Urinary bladder (tissue), 4 donors: ENCODE results near the gene C10orf105. TPM values are rescaled to one million over a fixed set of nuclear protein-coding genes. Genes with fewer than 3 reads are reported as not detected.

Experiments
- DNase-seq: peaks from one replicate; pipeline ENCODE4 v3.0.0-alpha.2; 2015; ENCODE audit errors: extremely low spot score
- H3K27ac ChIP-seq: one replicate; pipeline ENCODE4 v1.5.1; 2013; ENCODE audit warnings: low read depth, mild to moderate bottlenecking, moderate library complexity
- H3K36me3 ChIP-seq: one replicate; pipeline ENCODE4 v1.6.1; 2013; ENCODE audit warnings: mild to moderate bottlenecking, moderate library complexity; ENCODE audit not compliant: insufficient read depth
- H3K4me1 ChIP-seq: one replicate; pipeline ENCODE4 v1.6.1; 2013; ENCODE audit warnings: mild to moderate bottlenecking, moderate library complexity; ENCODE audit not compliant: insufficient read depth
- H3K4me3 ChIP-seq: one replicate; pipeline ENCODE4 v1.5.1; 2013; ENCODE audit warnings: low read depth, low read length
- whole genome bisulfite sequencing: extraction: QIAGEN DNeasy Blood & Tissue Kit; methylation state at CpG from one replicate; pipeline ENCODE4 v1.1.7; 2013; 5-methylcytosine and 5-hydroxymethylcytosine counted together
- polyA plus RNA-seq: library from polyadenylated mRNA; stranded (reverse); fragments of 200-250 nt; gene quantifications from one replicate; pipeline ENCODE4 v1.2.3, GENCODE V29; 2013
- total RNA-seq: library from RNA; depleted of rRNA; stranded (reverse); fragments of >200 nt; gene quantifications from one replicate; pipeline ENCODE4 v1.2.3, GENCODE V29; 2014
- donor health status: healthy with polysubstance abuse.
- donor health status: healthy.

The C10orf105 gene
- total and polyA plus RNA-seq, 2 donors = 0.11 to 0.26 TPM

DNA sequence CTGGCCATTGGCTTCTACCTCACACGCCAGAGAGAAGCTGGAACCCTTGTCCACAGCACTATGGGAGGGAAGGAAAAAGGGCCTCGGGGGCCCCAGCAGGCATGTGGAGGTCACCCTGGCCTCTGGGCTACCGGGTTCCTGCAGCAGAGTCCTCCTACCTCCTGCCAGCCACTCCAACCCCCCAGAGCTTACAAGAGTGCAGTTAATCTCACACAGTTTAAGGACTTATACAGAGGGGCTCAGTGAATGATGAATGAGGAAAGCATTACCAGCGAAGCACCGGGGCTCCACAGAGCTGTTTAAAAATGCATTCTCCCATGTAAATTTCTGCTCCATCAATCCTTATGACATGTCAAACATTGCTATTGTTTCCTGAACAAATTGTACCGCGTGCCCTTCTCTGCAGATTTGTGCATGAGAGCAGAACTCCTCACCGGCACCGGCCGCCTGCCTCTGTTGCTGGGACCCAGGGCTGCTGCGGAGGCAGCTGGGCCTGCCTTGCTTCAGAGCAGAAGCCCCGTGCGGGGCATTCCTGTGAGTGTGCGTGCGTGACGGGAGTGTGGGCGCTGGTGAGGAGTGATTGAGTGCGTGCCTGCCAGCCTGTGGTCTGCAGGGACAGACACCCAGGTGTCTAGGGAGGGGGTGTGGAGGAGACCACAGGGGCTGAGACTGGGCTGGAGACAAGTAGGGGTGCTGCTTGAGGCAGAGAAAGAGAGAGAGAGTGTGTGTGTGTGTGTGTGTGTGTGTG lies 52.8 kb downstream of the C10orf105 start:
- Histone ChIP-seq H3K4me3 (no peak overlapping the region), H3K36me3 (no peaks in the 10 kb centered on the region), H3K4me1 (no peaks in the 10 kb centered on the region), H3K27ac (no peak overlapping the region)
- WGBS = 64% methylated on average over 18 of the region's 18 CpGs
- DNase-seq = no peak

DNA sequence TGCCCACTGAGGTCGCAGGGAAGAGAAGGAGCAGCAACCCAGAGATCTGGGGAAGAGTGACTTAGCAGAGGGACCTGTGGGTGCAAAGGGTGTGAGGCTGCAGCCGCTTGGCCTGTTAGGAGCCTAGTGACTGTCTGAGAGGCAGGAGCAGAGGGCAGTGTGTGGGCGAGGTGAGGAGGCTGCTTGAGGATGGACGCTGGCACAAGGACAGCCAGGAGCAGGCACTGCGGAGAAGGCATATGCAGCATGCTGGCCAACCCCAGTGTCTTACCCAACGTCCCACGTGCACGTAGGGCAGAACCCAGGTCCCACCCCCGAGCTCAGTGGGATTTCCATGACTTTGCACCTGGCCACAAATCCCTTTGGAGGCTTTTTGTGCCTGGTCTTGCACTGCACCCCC lies 54.1 kb downstream of the C10orf105 start:
- Histone ChIP-seq H3K27ac (no peak overlapping the region), H3K4me3 (no peak overlapping the region), H3K36me3 (no peaks in the 10 kb centered on the region), H3K4me1 (no peaks in the 10 kb centered on the region)
- DNase-seq = no peak
- 82% methylated on average over 9 of the region's 9 CpGs for WGBS

DNA sequence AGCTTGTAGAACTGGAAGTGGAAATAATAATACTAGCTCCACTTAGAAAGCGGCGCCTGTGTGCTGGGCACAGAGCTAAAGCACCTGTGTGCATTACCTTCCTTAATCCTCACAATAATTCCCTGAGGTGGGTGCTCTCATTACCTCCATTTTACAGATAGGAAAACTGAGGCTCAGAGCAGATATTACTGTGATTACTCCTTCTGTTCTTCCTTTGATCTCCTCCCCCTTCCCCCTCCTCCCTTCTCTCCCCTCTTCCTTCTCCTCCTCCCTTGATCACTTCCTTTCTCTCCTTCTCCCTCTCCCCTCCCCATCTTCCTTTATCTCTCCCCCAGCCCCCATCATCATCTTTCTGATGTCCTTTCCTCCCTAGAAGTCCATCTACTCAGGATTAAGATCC lies 55.0 kb downstream of the C10orf105 start:
- Histone ChIP-seq H3K27ac (no peak overlapping the region), H3K4me3 (no peak overlapping the region), H3K36me3 (no peaks in the 10 kb centered on the region), H3K4me1 (no peaks in the 10 kb centered on the region)
- no peak for DNase-seq
- 71% methylated on average over 2 of the region's 2 CpGs for WGBS

DNA sequence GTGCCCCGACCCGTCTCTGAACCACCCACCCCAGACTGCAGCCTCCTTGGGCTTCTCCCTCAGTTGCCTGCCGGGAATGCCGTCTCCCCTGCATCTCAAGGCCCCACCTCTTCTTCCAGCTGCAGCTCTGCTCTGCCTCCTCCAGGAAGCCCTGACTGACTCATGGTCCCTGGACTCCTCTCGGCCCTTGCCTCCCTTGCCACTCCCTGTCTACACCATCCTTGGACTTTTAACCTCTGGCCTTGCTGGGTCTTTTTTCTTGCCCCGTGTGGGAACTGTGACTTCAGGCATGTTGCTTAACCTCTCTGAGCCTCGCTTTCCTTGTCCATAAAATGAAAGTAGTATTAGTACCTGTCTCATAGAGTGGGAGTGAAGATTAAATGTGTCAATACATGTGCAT lies 56.3 kb downstream of the C10orf105 start:
- no peak for DNase-seq
- no peak overlapping the region for H3K4me3 ChIP-seq
- no peak overlapping the region for H3K27ac ChIP-seq
- 89% methylated on average over 7 of the region's 7 CpGs for WGBS
- H3K36me3 ChIP-seq = no peaks in the 10 kb centered on the region
- no peaks in the 10 kb centered on the region for H3K4me1 ChIP-seq

DNA sequence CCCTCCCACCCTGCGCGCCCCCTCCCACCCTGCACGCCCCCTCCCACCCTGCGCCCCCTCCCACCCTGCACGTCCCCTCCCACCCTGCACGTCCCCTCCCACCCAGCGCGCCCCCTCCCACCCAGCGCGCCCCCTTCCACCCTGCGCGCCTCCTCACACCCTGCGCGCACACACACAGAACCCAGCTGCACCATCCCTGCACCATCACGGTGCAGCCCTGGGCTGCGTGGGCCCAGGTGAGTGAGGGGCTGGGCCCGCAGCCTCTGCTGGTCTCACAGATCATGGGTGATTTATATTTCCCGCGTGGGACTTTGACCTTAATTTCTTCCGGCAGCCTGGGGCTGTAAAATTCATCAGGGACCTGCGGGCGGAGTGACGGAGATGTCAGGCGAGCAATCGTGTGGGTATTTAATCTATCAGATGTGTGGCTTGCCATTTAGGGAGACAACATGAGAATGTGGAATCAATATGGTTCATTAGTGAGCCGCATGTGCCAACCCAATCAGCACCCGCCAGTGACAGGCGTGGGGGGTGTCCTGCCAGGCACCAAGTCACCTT lies 57.7 kb downstream of the C10orf105 start:
- WGBS = 85% methylated on average over 28 of the region's 28 CpGs

More for the DNA sequence above, 57.7 kb downstream of the C10orf105 start:
- DNase-seq = no peak
- Histone ChIP-seq H3K27ac (no peak overlapping the region), H3K4me1 (no peaks in the 10 kb centered on the region), H3K36me3 (no peaks in the 10 kb centered on the region), H3K4me3 (no peak overlapping the region)

Other genes starting within 250 kb of the C10orf105 start
- gene VSIR, start 53.7 kb upstream of the C10orf105 start, total RNA-seq = 24.9 TPM
- 59.6 TPM for gene VSIR, start 53.7 kb upstream of the C10orf105 start, polyA plus RNA-seq
- 424 TPM for gene PSAP, start 131.5 kb upstream of the C10orf105 start, total RNA-seq
- gene PSAP, start 131.5 kb upstream of the C10orf105 start, polyA plus RNA-seq = 964 TPM
- gene CHST3, start 244.6 kb upstream of the C10orf105 start, total RNA-seq = 15.9 TPM
- gene CHST3, start 244.6 kb upstream of the C10orf105 start, polyA plus RNA-seq = 17.1 TPM